ENCODE data around the gene PPP1R15B. TPM values are rescaled to one million over a fixed set of nuclear protein-coding genes. Genes with fewer than 3 reads are reported as not detected.

PPP1R15B gene
- total RNA-seq, 2 donors from 2014 or later: 50.8 to 79.6 TPM

DNA sequence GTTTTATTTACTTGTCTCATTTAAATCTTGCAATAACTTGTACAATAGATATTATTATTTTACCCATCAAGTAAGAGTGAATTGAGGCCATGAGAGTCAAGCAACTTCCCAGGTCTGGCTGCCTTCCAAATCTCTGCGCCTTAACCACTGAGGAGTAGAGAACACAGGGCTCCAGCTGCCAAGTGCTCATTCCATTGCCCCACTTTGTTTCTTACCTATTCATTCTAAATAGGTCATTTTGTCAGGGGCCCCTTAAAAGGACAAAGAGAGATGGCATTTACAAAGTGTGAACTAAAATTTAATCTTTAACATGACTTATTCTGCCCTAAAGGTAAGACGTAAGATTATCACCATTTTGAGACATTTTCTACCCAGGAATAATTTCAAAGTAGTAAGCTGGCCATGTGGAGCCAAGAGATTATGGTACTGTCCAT is 3.5 kb downstream of the PPP1R15B start:
- H3K4me1 ChIP-seq: peaks cover 6% of the 10 kb centered on the region
- H3K9me3 ChIP-seq: no peaks in the 10 kb centered on the region
- no peak overlapping the region for H3K27ac ChIP-seq
- intact Hi-C loops (cut with DNase I): no loop called here
- H3K4me3 ChIP-seq: peak overlapping the region; percentile 58
- TF ChIP-seq CTCF (IDR thresholded peaks at IDR 0.05): no peak
- H3K27me3 ChIP-seq: no peaks in the 10 kb centered on the region
- peaks cover 5% of the 10 kb centered on the region for H3K36me3 ChIP-seq
- peak overlapping the region; percentile 6 to 100 for H3K9ac ChIP-seq (ENCODE audit: low read depth in 2 of 2, low read length in 2 of 2)
- DNase-seq: peak; percentile 78

GRCh38 chr1:204407295-204407971 is 4.2 kb downstream of the PPP1R15B start:
- H3K9me3 ChIP-seq: no peaks in the 10 kb centered on the region
- peaks cover 6% of the 10 kb centered on the region for H3K4me1 ChIP-seq
- no peaks in the 10 kb centered on the region for H3K27me3 ChIP-seq
- intact Hi-C loops (cut with DNase I): no loop called here
- H3K9ac ChIP-seq (ENCODE audit: low read depth in 2 of 2, low read length in 2 of 2): peak overlapping the region in 1 of 2 donors; percentile 100
- peaks cover 5% of the 10 kb centered on the region for H3K36me3 ChIP-seq
- no peak overlapping the region for H3K27ac ChIP-seq
- TF ChIP-seq CTCF (IDR thresholded peaks at IDR 0.05): no peak
- DNase-seq: peak; percentile 6
- peak overlapping the region; percentile 58 for H3K4me3 ChIP-seq

DNA sequence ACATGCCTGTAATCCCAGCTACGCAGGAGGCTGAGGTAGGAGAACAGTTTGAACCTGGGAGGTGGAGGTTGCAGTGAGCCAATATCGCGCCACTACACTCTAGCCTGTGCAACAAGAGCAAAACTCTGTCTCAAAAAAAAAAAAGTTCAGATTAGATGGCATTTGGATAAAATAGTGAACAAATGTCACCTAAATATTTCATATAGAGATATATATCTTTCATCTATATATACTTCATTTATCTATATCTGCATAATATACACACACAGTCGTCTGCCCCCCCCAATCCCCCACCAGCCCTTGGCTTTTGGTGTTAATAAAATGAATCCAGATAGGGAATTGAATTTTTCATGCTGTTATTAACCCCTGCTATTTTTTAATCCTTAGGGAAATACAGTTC is 5.0 kb downstream of the PPP1R15B start:
- H3K9ac ChIP-seq (ENCODE audit: low read depth in 2 of 2, low read length in 2 of 2): no peak overlapping the region
- H3K27ac ChIP-seq: no peak overlapping the region
- H3K4me3 ChIP-seq: peak overlapping the region; percentile 58
- no peak for DNase-seq
- no peak for TF ChIP-seq CTCF (IDR thresholded peaks at IDR 0.05)
- no peaks in the 10 kb centered on the region for H3K27me3 ChIP-seq
- peaks cover 5% of the 10 kb centered on the region for H3K36me3 ChIP-seq
- peaks cover 6% of the 10 kb centered on the region for H3K4me1 ChIP-seq
- intact Hi-C loops (cut with DNase I): no loop called here
- H3K9me3 ChIP-seq: no peaks in the 10 kb centered on the region

DNA sequence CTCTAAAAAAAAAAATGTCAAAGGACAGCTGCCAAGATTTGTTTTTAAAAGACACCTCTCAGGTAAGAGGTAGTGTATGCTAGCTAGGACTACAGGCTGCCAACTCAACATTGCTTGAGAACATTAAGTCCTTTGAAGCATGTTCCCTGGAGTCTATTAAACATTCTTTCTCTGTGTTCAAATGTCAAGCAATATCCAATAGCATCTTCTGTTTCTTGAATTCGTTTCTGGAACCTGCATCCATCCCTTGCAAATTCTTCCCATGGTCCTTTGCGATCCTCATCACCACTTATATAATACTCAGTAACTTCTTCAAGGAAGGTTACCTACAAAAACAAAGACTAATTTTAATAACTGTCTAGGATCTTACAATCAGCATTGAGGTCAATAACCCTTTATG is 5.6 kb downstream of the PPP1R15B start:
- intact Hi-C loops (cut with DNase I): no loop called here
- Histone ChIP-seq H3K27me3 (no peaks in the 10 kb centered on the region), H3K9ac (ENCODE audit: low read depth in 2 of 2, low read length in 2 of 2) (no peak overlapping the region), H3K27ac (no peak overlapping the region), H3K4me3 (no peak overlapping the region), H3K9me3 (no peaks in the 10 kb centered on the region), H3K36me3 (peaks cover 5% of the 10 kb centered on the region), H3K4me1 (peaks cover 6% of the 10 kb centered on the region)
- DNase-seq: peak; percentile 4
- TF ChIP-seq CTCF (IDR thresholded peaks at IDR 0.05): no peak

DNA sequence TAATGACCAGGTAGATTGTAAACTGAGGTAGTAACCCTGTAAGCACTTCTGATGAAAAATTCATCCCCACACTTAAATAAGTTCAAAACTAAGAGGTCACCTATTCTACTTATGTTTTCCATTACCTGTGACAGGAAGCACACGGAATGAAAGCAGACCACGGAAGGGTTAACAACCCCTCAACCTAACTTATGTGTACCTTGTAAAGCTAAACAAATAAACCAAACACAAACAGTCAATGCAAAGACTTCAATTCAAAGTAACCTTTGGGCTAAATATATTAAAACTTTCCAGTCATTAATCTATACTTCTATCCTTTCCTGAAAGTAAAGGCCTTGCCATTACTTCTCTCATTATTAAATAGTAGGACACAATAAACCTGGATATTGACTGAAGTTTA is 7.0 kb downstream of the PPP1R15B start:
- no peaks in the 10 kb centered on the region for H3K9me3 ChIP-seq
- intact Hi-C loops (cut with DNase I): no loop called here
- H3K27ac ChIP-seq: no peak overlapping the region
- no peak overlapping the region for H3K4me3 ChIP-seq
- no peak overlapping the region for H3K9ac ChIP-seq (ENCODE audit: low read depth in 2 of 2, low read length in 2 of 2)
- no peaks in the 10 kb centered on the region for H3K27me3 ChIP-seq
- no peak for TF ChIP-seq CTCF (IDR thresholded peaks at IDR 0.05)
- peaks cover 6% of the 10 kb centered on the region for H3K4me1 ChIP-seq
- DNase-seq: no peak
- H3K36me3 ChIP-seq: peaks cover 5% of the 10 kb centered on the region

All from colonic mucosa (tissue), 4 donors.